RWPE2 (cell line): Measurements from ENCODE around the gene ANAPC15.

Source experiments
- ATAC-seq: fragments of 200-7000 bp; cut with Tn5 transposase; 3 replicates; pipeline ENCODE4 v1.9.1; 2021; ENCODE audit warnings: low read depth
- DNase-seq: peaks from one replicate; pipeline ENCODE4 v3.0.0-alpha.2; 2020; ENCODE audit warnings: low spot score
- H3K27ac ChIP-seq: fragments of 450-650 bp; 2 replicates; pipeline ENCODE4 v1.5.1; 2017; ENCODE audit warnings: mild to moderate bottlenecking; ENCODE audit not compliant: poor library complexity, severe bottlenecking
- H3K27me3 ChIP-seq: fragments of 250-450 bp; sonication (Bioruptor Pico); 2 replicates; pipeline ENCODE4 v1.5.1; 2021; ENCODE audit warnings: mild to moderate bottlenecking, moderate library complexity; ENCODE audit not compliant: insufficient read depth, poor library complexity, severe bottlenecking
- H3K36me3 ChIP-seq: fragments of 250-450 bp; sonication (Bioruptor Pico); 2 replicates; pipeline ENCODE4 v1.5.1; 2020; ENCODE audit warnings: low read depth, mild to moderate bottlenecking, moderate library complexity
- H3K4me1 ChIP-seq: fragments of 250-450 bp; sonication (Bioruptor Pico); 2 replicates; pipeline ENCODE4 v1.5.1; 2021; ENCODE audit warnings: mild to moderate bottlenecking, moderate library complexity; ENCODE audit not compliant: insufficient read depth, poor library complexity, severe bottlenecking
- H3K4me3 ChIP-seq: fragments of 250-450 bp; sonication (Bioruptor Pico); 2 replicates; pipeline ENCODE4 v1.5.1; 2021; ENCODE audit warnings: mild to moderate bottlenecking, moderate library complexity; ENCODE audit not compliant: severe bottlenecking
- H3K9me3 ChIP-seq: fragments of 250-450 bp; sonication (Bioruptor Pico); 2 replicates; pipeline ENCODE4 v1.5.1; 2021; ENCODE audit warnings: mild to moderate bottlenecking, moderate library complexity; ENCODE audit not compliant: severe bottlenecking
- TF ChIP-seq, protein P1 (sequence below): fragments of 450-650 bp; IDR thresholded peaks from one replicate; pipeline ENCODE4 v1.5.1; 2017; ENCODE audit warnings: mild to moderate bottlenecking, moderate library complexity; ENCODE audit not compliant: poor library complexity, severe bottlenecking

ANAPC15 gene

GRCh38 chr11:72111300-72112142, 974 bp downstream of the ANAPC15 start:
- H3K4me3 ChIP-seq, result peak overlapping the region; percentile 58
- no peak for ATAC-seq
- H3K27me3 ChIP-seq, result no peaks in the 10 kb centered on the region
- TF ChIP-seq, protein P1, sequence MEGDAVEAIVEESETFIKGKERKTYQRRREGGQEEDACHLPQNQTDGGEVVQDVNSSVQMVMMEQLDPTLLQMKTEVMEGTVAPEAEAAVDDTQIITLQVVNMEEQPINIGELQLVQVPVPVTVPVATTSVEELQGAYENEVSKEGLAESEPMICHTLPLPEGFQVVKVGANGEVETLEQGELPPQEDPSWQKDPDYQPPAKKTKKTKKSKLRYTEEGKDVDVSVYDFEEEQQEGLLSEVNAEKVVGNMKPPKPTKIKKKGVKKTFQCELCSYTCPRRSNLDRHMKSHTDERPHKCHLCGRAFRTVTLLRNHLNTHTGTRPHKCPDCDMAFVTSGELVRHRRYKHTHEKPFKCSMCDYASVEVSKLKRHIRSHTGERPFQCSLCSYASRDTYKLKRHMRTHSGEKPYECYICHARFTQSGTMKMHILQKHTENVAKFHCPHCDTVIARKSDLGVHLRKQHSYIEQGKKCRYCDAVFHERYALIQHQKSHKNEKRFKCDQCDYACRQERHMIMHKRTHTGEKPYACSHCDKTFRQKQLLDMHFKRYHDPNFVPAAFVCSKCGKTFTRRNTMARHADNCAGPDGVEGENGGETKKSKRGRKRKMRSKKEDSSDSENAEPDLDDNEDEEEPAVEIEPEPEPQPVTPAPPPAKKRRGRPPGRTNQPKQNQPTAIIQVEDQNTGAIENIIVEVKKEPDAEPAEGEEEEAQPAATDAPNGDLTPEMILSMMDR, result no peak
- peaks cover 8% of the 10 kb centered on the region; the same call in 1 of the 2 replicates for H3K36me3 ChIP-seq
- H3K9me3 ChIP-seq, result no peaks in the 10 kb centered on the region
- H3K27ac ChIP-seq, result peak overlapping the region; percentile 84
- no peak for DNase-seq
- H3K4me1 ChIP-seq, result peaks cover 13% of the 10 kb centered on the region

DNA sequence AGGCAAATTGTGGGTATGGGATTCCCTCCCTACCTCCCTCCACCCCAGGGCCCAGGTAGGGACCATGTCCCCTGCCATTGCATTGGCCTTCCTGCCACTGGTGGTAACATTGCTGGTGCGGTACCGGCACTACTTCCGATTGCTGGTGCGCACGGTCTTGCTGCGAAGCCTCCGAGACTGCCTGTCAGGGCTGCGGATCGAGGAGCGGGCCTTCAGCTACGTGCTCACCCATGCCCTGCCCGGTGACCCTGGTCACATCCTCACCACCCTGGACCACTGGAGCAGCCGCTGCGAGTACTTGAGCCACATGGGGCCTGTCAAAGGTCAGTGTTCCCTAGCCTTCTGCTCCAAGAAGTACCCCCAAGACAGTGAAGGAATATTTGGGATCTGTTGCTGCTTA, 6.6 kb downstream of the ANAPC15 start, which contains the start of gene TOMT:
TOMT (plus strand) TSS at position 37 of the 400 bp plus-strand sequence; CDS start at position 65, 28 bp downstream.
- TF ChIP-seq, protein P1, result no peak
- H3K4me1 ChIP-seq, result peaks cover 8% of the 10 kb centered on the region
- DNase-seq, result no peak
- no peak within 1 kb of the TSS for H3K4me3 ChIP-seq
- no peak for ATAC-seq
- H3K36me3 ChIP-seq, result peaks cover 11% of the 10 kb centered on the region
- H3K9me3 ChIP-seq, result no peaks in the 10 kb centered on the region
- H3K27ac ChIP-seq, result no peak within 1 kb of the TSS
- no peaks in the 10 kb centered on the region for H3K27me3 ChIP-seq

DNA sequence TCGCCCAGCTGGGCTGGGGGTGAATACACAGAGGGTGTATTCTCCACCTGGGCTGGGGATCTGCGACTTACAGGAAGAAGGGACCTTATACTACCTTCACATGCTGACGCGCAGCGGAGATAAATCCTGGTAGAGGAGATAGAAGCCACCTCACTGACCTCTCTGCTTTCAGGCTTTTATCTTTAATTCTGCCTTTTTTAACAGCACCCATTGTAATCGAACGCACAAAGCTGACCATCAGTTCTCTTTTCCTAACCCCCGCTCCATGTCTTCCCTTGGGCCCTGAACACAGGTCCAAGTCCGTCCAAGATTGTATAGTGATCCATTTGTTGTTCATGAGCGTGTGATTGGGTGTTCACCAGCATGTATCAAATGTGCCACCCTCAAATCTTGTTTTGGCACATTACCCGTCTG, 8.7 kb downstream of the ANAPC15 start:
- TF ChIP-seq, protein P1, result no peak

DNA sequence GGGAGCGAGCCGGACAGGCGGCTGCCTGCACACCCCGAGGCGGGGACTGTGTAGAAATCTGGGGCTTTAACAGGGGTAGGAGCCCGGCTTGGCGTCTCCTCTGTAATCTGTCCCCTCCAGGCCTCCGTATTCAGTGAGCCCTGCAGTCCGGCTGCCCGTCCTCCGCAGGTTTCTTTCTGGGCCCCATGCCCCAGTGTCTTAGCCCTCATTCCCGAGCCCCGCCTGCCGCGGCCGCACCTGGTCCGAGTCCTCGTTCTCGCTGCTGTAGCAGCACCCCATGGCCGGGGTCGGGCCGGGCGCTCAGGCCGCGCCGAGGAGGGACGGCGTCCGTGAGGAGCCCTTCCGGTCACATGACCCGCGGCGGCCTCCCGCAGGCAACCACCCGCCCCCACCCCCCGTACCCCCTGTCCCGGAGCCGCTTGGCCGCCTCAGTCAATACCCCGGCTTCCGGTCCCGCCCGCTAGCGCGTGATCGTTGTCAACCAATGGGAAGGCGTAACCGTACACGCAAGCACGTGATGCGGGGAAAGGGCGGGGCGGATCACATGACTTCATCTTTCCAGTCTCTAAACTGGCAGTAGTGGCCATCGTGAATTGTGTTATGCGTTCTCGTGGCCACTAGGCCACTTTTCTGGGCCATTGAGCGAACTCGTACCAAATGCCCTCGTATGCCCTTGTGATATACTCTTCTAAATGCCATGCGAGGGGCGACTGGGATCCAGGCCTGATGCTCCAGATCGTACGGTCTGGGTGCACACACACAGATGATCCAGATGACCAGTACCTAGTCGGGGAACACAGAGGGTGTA, 9.3 kb downstream of the ANAPC15 start, which contains the start of gene LAMTOR1:
LAMTOR1 (minus strand) TSS at position 352 of the 808 bp plus-strand sequence; CDS start at position 279, 73 bp downstream.
- H3K9me3 ChIP-seq, result no peaks in the 10 kb centered on the region

More for the DNA sequence above, 8.7 kb downstream of the ANAPC15 start:
- peak overlapping the region; percentile 81 for H3K27ac ChIP-seq
- H3K36me3 ChIP-seq, result peaks cover 26% of the 10 kb centered on the region
- DNase-seq, result no peak
- peaks cover 8% of the 10 kb centered on the region for H3K4me1 ChIP-seq
- no peaks in the 10 kb centered on the region for H3K27me3 ChIP-seq
- peak overlapping the region; percentile 7 for H3K4me3 ChIP-seq
- no peak for ATAC-seq
- no peaks in the 10 kb centered on the region for H3K9me3 ChIP-seq

More for the DNA sequence above, 9.3 kb downstream of the ANAPC15 start, which contains the start of gene LAMTOR1:
- peak within 1 kb of the TSS; percentile 89 for H3K4me3 ChIP-seq
- H3K27ac ChIP-seq, result peak within 1 kb of the TSS; percentile 81
- H3K36me3 ChIP-seq, result peaks cover 32% of the 10 kb centered on the region
- ATAC-seq (peak; percentile 90), DNase-seq (peak; percentile 98)
- TF ChIP-seq, protein P1, result no peak
- H3K4me1 ChIP-seq, result peaks cover 8% of the 10 kb centered on the region
- no peaks in the 10 kb centered on the region for H3K27me3 ChIP-seq
